ENCODE results near the gene PPP2R5C.

The PPP2R5C gene

DNA sequence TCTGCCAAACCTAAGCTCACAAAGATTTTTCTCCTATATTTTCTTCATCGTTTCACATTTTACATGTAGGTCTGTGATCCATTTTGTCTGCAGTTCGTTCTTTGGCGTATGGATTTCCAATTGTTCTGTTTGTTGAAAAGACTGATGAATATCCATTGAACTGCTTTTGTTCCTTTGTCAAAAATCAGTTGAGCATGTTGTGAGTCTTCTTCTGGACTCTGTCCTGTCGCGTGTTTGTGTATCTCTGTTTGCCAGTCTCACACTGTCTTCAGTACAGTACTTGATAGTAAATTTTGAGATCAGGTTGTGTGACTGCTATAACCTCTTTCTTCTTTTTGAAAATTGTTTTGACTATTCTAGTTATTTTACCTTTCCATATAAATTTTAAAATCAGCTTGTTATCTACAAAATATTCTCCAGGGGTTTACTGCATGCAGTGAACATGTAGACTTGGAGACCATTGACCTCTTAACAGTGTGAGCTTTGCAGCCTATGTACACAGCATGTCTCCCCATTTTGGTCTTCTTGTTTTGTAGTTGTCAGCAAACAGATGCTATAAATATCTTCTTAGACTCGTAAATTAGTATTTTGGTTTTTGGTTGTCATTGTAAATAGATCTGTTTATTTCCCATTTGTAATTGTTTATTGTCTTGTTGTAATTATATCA is 108.9 kb downstream of the PPP2R5C start:
- no peak for DNase-seq

GRCh38 chr14:101872346-101872745 is 110.8 kb downstream of the PPP2R5C start:
- no peak for DNase-seq

DNA sequence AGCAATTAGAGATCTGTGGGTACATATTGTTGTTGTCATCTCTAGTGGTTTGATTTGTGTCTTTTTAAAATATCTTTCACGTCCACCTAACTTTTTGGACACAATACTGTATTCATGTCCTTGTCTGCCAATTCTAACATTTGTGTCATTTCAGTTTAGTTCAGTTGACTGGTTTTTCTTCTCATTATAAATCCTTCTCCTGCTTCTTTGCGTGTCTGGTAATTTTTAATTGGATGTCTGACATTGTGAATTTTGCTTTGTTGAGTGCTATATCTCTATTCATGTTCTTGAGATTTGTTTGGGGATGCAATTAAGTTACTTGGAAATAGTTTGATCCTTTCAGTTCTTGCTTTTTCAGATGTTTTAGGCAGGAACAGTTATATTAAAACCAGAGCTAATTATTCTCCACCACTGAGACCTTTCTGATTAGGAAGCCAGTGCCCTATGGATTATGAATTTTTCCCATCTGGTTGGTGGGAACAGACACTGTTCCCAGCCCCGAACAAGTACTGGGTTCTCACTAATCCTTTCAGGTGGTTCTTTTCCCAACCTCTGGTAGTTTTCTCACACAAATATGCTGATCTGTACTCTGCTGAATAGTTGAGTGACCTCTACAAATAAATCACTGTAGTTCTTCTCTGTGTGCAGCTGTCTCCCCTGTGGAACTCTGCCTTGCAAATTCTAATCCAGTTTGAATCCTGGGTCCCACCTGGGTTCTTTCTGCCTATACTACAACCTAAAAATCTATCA is 111.7 kb downstream of the PPP2R5C start:
- DNase-seq: no peak

- DNase-seq: no peak
Observed at GRCh38 chr14:101873991-101874390, 112.5 kb downstream of the PPP2R5C start.

- no peak for DNase-seq
Observed at GRCh38 chr14:101875041-101875726, 113.7 kb downstream of the PPP2R5C start.

- DNase-seq: no peak
Observed at GRCh38 chr14:101875727-101876554, 114.4 kb downstream of the PPP2R5C start.

- peak; percentile 52 to 78 for DNase-seq
Observed at GRCh38 chr14:101876555-101876938, 115.0 kb downstream of the PPP2R5C start.

DNA sequence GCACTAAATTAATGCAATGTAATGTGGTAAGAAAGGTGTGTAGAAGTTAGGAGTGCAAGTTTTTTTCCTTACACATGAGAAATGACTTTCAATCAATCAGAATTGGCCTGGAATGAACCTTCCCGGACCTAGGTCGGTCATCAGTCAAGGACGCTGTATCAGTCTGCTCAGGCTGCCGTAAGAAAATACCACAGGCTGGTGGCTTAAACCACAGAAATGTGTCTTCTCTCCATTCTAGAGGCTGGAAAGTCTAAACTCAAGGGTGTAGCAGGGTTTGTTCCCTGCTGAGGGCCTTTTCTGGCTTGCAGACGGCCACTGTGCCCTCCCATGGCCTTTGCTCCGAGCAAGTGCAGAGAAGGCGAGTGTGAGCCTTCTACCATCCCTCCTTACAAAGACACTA is 116.3 kb downstream of the PPP2R5C start:
- no peak for DNase-seq

GRCh38 chr14:101878211-101878821 is 116.8 kb downstream of the PPP2R5C start:
- no peak for DNase-seq

GRCh38 chr14:101878822-101879528 is 117.5 kb downstream of the PPP2R5C start:
- no peak for DNase-seq

DNA sequence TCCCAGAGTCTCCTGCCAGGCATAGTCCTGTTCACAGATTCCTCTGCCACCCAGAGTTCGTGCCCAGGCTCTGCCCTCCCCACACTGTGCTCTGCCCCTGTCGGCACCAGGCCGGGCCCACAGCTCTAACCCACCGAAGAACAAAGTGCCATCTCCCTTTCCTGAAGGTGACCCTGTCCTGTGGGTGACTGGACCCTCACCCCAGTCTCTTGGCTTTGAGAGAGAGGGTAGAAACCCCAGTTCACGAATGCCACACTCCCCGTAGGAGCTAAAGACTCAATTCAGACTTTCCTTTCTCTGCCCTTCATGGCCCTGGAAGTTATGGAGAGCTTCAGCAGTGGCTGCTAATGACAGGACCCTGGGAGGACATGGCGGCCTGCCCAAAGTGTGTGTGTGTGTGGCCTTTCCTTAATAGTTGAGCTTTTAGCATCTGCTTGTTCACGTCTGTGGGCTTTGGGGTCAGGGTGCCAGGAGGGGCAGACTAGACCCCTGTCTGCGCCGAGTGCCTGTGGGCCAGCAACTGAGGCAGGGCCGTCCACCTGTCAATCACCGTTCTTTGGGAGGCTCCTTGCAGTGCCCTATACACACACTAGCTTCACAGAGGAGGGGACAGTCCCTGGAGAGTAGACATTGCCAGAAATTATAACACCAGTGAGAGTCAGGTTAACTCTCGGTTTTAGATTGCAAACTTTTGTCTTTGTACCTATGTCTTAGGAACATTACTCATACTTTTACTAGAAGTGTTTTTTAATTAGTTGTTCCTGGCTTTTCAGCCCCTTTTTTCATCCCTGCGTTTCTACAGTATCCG is 118.2 kb downstream of the PPP2R5C start:
- no peak for DNase-seq

DNA sequence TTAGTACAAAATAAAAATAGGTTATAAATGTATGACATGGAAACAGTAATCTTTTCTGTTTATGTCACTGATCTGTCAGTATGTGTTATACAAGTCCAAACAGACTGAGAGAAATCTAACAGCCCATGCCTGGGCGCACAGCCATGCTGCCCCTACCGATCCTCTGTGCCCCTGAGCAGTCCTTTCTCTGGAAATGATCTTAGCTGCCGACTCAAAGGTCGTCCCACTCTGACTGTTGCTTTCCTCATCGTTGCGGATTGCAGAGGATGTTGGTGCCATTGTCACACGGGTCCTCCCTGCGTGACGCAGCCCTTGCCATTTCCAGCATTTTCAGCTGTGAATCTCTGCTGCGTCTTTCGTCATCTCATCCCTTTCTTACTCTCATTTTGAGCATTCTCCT is 119.9 kb downstream of the PPP2R5C start:
- no peak for DNase-seq

- DNase-seq: no peak
Observed at GRCh38 chr14:101882141-101882935, 120.8 kb downstream of the PPP2R5C start.

- no peak for DNase-seq
Observed at GRCh38 chr14:101884089-101884933, 122.8 kb downstream of the PPP2R5C start.

DNA sequence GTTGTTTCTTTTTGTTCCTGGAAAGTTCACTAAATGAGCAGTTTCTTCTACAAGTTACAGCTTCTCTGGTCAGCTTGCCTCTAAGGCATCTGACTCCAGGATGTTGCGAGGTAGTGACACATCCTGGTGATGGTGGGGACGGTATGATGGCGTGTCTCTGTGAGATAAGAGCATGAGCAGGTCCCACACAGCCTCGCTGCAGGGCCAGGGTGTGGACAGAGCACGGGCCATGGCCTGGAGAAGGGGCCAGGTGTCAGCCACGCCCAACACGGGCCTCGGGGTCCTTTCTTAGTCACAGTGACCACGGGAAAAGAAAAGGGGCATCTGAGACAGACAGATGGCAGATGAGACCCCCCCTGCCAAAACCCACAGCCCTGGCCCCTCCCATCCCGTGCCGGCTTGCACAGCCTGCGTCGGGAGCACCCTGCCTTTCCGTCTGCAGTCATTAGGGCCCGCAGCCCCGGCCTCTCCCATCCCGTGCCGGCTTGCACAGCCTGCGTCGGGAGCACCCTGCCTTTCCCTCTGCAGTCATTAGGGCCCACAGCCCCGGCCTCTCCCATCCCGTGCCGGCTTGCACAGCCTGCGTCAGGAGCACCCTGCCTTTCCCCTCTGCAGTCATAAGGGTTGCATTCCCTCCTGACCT is 123.5 kb downstream of the PPP2R5C start:
- DNase-seq: no peak

- no peak for DNase-seq
Observed at GRCh38 chr14:101887219-101887618, 125.7 kb downstream of the PPP2R5C start.

DNA sequence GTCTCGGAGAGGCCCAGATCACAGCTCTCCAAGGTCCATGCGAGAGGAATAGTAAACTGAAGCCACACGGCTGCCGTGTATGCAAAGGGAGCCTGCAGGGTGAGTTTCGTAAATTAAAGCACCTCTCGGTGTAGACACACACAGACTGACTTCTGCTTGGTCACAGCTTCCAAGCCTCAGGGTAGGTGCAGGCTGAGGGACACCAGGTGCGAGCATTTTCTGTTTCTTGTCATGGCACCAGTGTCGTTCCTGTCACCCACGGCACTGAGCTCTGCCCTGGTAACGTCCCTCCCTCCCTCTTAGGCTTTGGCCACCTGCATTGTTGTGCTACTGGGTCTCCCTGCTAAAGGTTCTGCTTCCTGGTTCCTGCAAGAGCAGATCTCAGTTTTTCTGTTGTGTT is 126.7 kb downstream of the PPP2R5C start:
- no peak for DNase-seq

GRCh38 chr14:101889366-101889765 is 127.9 kb downstream of the PPP2R5C start:
- no peak for DNase-seq

DNA sequence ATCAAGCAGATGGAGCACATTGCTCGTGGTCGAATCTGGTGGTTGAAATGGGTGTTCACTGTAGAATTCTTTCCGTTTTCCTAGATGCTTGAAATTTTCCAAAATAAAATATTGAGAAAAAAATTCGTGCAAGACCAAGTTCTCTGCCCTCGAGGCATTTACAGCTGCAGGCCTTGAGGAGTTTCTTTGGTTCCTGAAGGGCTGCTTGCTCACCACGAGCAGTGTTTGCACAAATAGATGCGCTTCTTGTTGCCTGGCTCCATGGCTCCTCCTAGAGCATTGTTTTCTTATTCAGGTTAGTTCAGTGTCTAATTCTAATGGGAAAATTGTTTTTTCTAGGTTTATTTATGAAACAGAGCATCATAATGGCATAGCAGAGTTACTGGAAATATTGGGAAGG is 128.4 kb downstream of the PPP2R5C start:
- no peak for DNase-seq

Data from stimulated activated CD4-positive, alpha-beta T cell treated with anti-CD3 and anti-CD28 coated beads, Interleukin-4, amount 100 ng/mL, for 4 hours (primary cell).